Measurements from ENCODE around the gene SHISA6.

- TF ChIP-seq CTCF (IDR thresholded peaks at IDR 0.05; ENCODE audit: poor library complexity, severe bottlenecking) (no peak), EP300 (conservative IDR thresholded peaks at IDR 0.05; ENCODE audit: poor library complexity, severe bottlenecking) (no peak), REST (IDR thresholded peaks at IDR 0.05; ENCODE audit: borderline replicate concordance) (no peak), MXI1 (conservative IDR thresholded peaks at IDR 0.05; ENCODE audit: poor library complexity, severe bottlenecking) (no peak), RAD21 (conservative IDR thresholded peaks at IDR 0.05) (no peak), POLR2AphosphoS5 (IDR thresholded peaks at IDR 0.05) (no peak), TAF1 (IDR thresholded peaks at IDR 0.05; ENCODE audit: low read depth) (no peak)
Observed at GRCh38 chr17:11388054-11388453, 147.0 kb downstream of the SHISA6 start.
